ENCODE data around the gene TEPSIN. TPM values are rescaled to one million over a fixed set of nuclear protein-coding genes. Genes with fewer than 3 reads are reported as not detected.

TEPSIN gene
- total and polyA plus RNA-seq, 3 donors from 2014 or later, result 32.0 to 83.0 (median 55.4) TPM

- H3K36me3 ChIP-seq (ENCODE audit: low read depth, missing control alignments), result no peaks in the 10 kb centered on the region
- WGBS, 2 donors, result 87 to 96% methylated on average over 3 to 14 of the region's 14 CpGs
Measured at GRCh38 chr17:81195941-81196495, 42.8 kb downstream of the TEPSIN start.

DNA sequence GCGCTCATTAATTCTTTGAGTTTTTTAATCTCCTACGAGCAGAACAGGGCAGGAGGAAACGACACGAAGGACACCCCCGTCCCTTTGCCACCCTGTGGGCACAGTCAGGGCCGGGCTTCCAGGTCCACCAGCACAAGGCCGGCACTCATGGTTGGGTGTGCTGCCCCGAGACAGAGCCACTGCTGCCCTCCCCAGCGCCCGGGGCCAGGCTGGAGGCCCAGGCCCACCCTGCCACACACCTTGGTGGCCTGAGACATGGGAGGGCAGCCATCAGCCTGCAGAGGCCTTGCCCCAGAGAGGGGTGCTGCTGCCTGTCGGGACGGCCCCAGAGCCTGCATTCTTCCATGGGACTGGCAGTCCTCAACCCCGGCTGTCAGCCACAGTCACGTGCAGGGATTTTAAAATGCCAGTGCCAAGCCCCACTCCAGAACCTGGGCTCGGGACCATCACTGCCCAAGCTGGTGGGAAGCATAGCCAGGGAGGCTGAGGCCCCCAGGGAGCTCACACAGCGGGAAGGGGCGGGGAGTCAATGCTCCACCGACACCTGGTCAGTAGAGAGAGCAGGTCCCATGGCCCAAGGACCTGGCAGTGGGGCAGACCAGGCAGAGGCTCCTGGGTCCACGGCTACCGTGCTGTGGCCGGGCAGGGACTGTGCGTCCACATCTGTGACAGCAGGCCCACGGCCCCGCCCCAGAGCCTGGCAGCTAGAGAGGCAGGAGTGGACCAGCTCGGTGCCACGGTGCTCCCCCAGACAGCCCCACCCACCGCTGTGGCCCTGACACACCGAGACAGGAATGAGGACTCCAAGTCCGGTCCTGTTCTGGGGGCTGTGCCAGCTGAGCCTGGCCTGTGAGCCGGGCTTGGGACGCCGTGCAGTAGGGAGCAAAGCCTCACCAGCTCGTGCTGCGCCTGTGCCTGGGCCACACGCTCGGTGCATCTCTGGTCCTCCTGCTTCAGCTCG lies 43.6 kb downstream of the TEPSIN start:
- DNase-seq, result no peak
- TF ChIP-seq POLR2A (IDR thresholded peaks at IDR 0.05), result no peak
- TF ChIP-seq CTCF (IDR thresholded peaks at IDR 0.05), result no peak
- no peak overlapping the region for H3K27ac ChIP-seq
- H3K27me3 ChIP-seq, result no peaks in the 10 kb centered on the region
- no peak overlapping the region for H3K4me3 ChIP-seq
- 86 to 100% methylated on average over 5 to 36 of the region's 37 CpGs for WGBS, 2 donors
- H3K4me1 ChIP-seq, result peaks cover 15% of the 10 kb centered on the region
- intact Hi-C loops (cut with DNase I; ENCODE audit: low total_unique reads), result no loop called here
- H3K36me3 ChIP-seq (ENCODE audit: low read depth, missing control alignments), result no peaks in the 10 kb centered on the region
- no peaks in the 10 kb centered on the region for H3K9me3 ChIP-seq

More at GRCh38 chr17:81195941-81196495, 42.8 kb downstream of the TEPSIN start:
- Histone ChIP-seq H3K27me3 (no peaks in the 10 kb centered on the region), H3K9me3 (no peaks in the 10 kb centered on the region), H3K4me3 (no peak overlapping the region), H3K27ac (no peak overlapping the region), H3K4me1 (peaks cover 20% of the 10 kb centered on the region)
- TF ChIP-seq POLR2A (IDR thresholded peaks at IDR 0.05) (no peak), CTCF (IDR thresholded peaks at IDR 0.05) (no peak)
- no peak for DNase-seq
- intact Hi-C loops (cut with DNase I; ENCODE audit: low total_unique reads), result no loop called here

DNA sequence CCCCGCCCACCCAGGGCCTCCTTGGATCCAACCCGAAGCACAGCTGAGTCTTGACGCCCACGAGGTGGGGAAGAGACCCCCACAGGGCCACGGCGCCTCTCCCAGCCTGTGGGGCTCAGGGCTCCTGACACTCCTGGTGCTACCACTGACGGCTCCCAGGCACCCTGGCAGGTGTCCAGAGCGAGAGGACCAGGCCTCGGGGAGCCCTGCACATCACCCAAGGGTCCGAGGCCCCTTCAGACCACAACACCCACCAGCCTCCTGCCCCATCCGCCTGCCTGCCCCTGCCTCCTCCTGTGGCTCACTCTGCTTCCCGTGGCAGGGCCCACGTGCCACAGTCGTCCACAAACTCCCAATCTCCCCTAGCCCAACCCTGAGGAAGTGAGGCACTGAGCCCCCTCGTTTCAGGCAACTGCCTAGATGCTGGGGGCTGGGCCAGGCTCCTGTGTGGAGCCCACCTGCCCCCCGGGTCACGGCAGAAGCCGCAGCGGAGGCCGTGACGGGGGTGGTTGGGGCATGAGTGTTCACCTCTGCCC lies 44.6 kb downstream of the TEPSIN start:
- Histone ChIP-seq H3K9me3 (no peaks in the 10 kb centered on the region), H3K36me3 (ENCODE audit: low read depth, missing control alignments) (no peaks in the 10 kb centered on the region), H3K27me3 (no peaks in the 10 kb centered on the region), H3K4me3 (no peak overlapping the region), H3K27ac (no peak overlapping the region), H3K4me1 (peaks cover 7% of the 10 kb centered on the region)
- 96 to 99% methylated on average over 11 to 21 of the region's 21 CpGs for WGBS, 2 donors
- DNase-seq, result no peak
- intact Hi-C loops (cut with DNase I; ENCODE audit: low total_unique reads), result no loop called here
- TF ChIP-seq POLR2A (IDR thresholded peaks at IDR 0.05), result no peak
- no peak for TF ChIP-seq CTCF (IDR thresholded peaks at IDR 0.05)

DNA sequence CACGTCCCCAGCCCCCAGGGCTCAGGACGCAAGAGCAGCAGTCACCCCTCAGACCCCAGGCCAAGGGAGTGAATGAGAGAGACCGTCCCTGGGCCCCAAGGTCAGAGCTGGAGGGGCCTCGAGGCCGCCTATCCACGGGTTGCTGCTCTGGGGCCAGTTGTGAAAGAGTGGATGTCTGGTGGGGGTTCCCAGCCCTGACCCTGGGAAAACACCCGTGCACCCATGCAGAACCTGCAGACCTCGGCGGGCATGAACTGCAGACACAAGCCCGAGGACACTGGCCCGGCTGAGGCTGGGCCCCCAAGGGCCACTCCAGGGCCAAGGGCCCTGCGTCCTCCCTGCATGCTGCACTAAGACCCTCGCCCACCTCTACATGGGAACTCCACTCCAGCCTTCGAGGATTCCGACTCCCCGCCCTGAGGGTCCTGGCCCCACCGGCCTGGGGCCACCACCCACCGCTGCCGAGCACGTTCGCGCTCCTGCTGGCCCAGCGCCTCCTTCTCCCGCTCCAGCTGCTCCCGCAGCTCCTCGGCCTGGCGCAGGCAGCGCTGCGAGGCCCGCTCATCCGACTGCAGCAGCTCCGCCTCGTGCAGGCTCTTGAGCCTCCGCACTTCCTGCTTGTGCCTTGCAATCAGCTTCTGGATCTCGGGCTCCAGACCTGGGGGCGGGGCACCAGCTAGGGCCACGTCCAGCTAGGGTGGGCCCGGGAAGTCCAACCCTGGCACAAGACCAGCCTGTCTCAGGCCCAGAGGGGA lies 45.2 kb downstream of the TEPSIN start:
- H3K36me3 ChIP-seq (ENCODE audit: low read depth, missing control alignments), result no peaks in the 10 kb centered on the region
- no peak overlapping the region for H3K27ac ChIP-seq
- TF ChIP-seq CTCF (IDR thresholded peaks at IDR 0.05) (no peak), POLR2A (IDR thresholded peaks at IDR 0.05) (no peak)
- peaks cover under 1% of the 10 kb centered on the region for H3K4me1 ChIP-seq
- 85 to 94% methylated on average over 20 to 38 of the region's 38 CpGs for WGBS, 2 donors
- H3K27me3 ChIP-seq, result no peaks in the 10 kb centered on the region
- intact Hi-C loops (cut with DNase I; ENCODE audit: low total_unique reads), result no loop called here
- H3K4me3 ChIP-seq, result no peak overlapping the region
- no peak for DNase-seq
- no peaks in the 10 kb centered on the region for H3K9me3 ChIP-seq
